IMR-90 (cell line): ENCODE results near the gene DUT. TPM values are rescaled to one million over a fixed set of nuclear protein-coding genes. Genes with fewer than 3 reads are reported as not detected.

ENCODE experiments used
- ATAC-seq: fragments of 200-7000 bp; cut with Tn5 transposase; 2 replicates; pipeline ENCODE4 v1.9.1; 2020; ENCODE audit warnings: low read depth, mild to moderate bottlenecking, moderate library complexity
- BruUV-seq: library from RNA; stranded (reverse); fragments of 400-500 nt; replicated peaks from 2 replicates; lab custom pipeline; 2021; lab: Mats Ljungman, UMichigan
- CTCF ChIA-PET: fragments of 300-600 bp; formaldehyde crosslinking; extraction: SDS; loops from one replicate; lab custom pipeline; 2021; ENCODE audit warnings: antibody characterized with exemption; lab: Yijun Ruan, JAX
- POLR2A ChIA-PET: fragments of 300-600 bp; sonication (Branson Sonifier 250); formaldehyde crosslinking; loops from one replicate; lab custom pipeline; 2022; ENCODE audit warnings: antibody characterized with exemption; ENCODE audit not compliant: unreplicated experiment; lab: Charles Lee
- DNase-seq: peaks from one replicate; pipeline ENCODE4 v3.0.0; 2013
- H2AFZ ChIP-seq: replicated peaks from 2 replicates; pipeline ENCODE3; 2013; ENCODE audit warnings: low read length, mild to moderate bottlenecking; ENCODE audit not compliant: poor library complexity
- H2AK5ac ChIP-seq: 2 replicates; pipeline ENCODE4 v1.6.1; 2013; ENCODE audit warnings: low read depth, low read length, inconsistent platforms
- H2AK9ac ChIP-seq: replicated peaks from 2 replicates; pipeline ENCODE3; 2013; ENCODE audit warnings: mild to moderate bottlenecking, low read depth, low read length, moderate library complexity; ENCODE audit not compliant: poor library complexity
- H2BK120ac ChIP-seq: 2 replicates; pipeline ENCODE4 v1.6.1; 2013; ENCODE audit warnings: low read depth, low read length, inconsistent platforms
- H2BK15ac ChIP-seq: 3 replicates; pipeline ENCODE4 v1.6.1; 2013; ENCODE audit warnings: low read depth, low read length, inconsistent platforms
- H2BK20ac ChIP-seq: 2 replicates; pipeline ENCODE4 v1.6.1; 2013; ENCODE audit warnings: low read depth, mild to moderate bottlenecking, inconsistent platforms, low read length, moderate library complexity
- H2BK5ac ChIP-seq: 2 replicates; pipeline ENCODE4 v1.6.1; 2013; ENCODE audit warnings: mild to moderate bottlenecking, low read depth, low read length, inconsistent platforms; ENCODE audit not compliant: poor library complexity, severe bottlenecking
- H3K14ac ChIP-seq: replicated peaks from 2 replicates; pipeline ENCODE4 v1.6.1; 2013; ENCODE audit warnings: low read depth, low read length, inconsistent platforms
- H3K18ac ChIP-seq: 2 replicates; pipeline ENCODE4 v1.6.1; 2013; ENCODE audit warnings: low read depth, low read length, control low read depth
- H3K23ac ChIP-seq: 2 replicates; pipeline ENCODE4 v1.6.1; 2013; ENCODE audit warnings: low read depth, low read length, inconsistent platforms
- H3K27ac ChIP-seq: 2 replicates; pipeline ENCODE4 v1.5.1; 2013; ENCODE audit warnings: mild to moderate bottlenecking, control low read depth, low read length; ENCODE audit not compliant: insufficient read depth
- H3K27me3 ChIP-seq: 2 replicates; pipeline ENCODE4 v1.6.1; 2013; ENCODE audit warnings: low read length; ENCODE audit not compliant: control insufficient read depth, insufficient read depth
- H3K36me3 ChIP-seq: 2 replicates; pipeline ENCODE4 v1.6.1; 2013; ENCODE audit warnings: low read length, mixed read lengths; ENCODE audit not compliant: control insufficient read depth, insufficient read depth
- H3K4ac ChIP-seq: 2 replicates; pipeline ENCODE4 v1.6.1; 2013; ENCODE audit warnings: low read depth, low read length, inconsistent platforms
- H3K4me1 ChIP-seq: 2 replicates; pipeline ENCODE4 v1.6.1; 2013; ENCODE audit warnings: low read length, mixed read lengths; ENCODE audit not compliant: control insufficient read depth, insufficient read depth
- H3K4me2 ChIP-seq: 2 replicates; pipeline ENCODE4 v1.6.1; 2013; ENCODE audit warnings: low read depth, mild to moderate bottlenecking, control low read depth, low read length, moderate library complexity
- H3K4me3 ChIP-seq: 2 replicates; pipeline ENCODE4 v1.5.1; 2013; ENCODE audit warnings: low read depth, mild to moderate bottlenecking, control low read depth, low read length, moderate library complexity; ENCODE audit not compliant: insufficient read depth
- H3K56ac ChIP-seq: 2 replicates; pipeline ENCODE4 v1.6.1; 2013; ENCODE audit warnings: low read length, inconsistent platforms; ENCODE audit not compliant: insufficient read depth; ENCODE audit errors: extremely low read depth
- H3K79me1 ChIP-seq, 2 experiments: 2 replicates each; pipeline ENCODE4 v1.6.1; 2013; ENCODE audit warnings: low read length in 2 of 2, inconsistent platforms in 1 of 2, low read depth in 1 of 2
- H3K9ac ChIP-seq: 2 replicates; pipeline ENCODE4 v1.6.1; 2013; ENCODE audit warnings: low read depth, low read length, control low read depth
- H3K9me1 ChIP-seq: 2 replicates; pipeline ENCODE4 v1.6.1; 2013; ENCODE audit warnings: low read length, inconsistent platforms; ENCODE audit not compliant: insufficient read depth
- H3K9me3 ChIP-seq: 2 replicates; pipeline ENCODE4 v1.6.1; 2013; ENCODE audit warnings: low read length; ENCODE audit not compliant: control insufficient read depth, insufficient read depth
- H4K20me1 ChIP-seq: 2 replicates; pipeline ENCODE4 v1.6.1; 2013; ENCODE audit warnings: low read length, inconsistent platforms; ENCODE audit not compliant: insufficient read depth
- H4K5ac ChIP-seq: 2 replicates; pipeline ENCODE4 v1.6.1; 2013; ENCODE audit warnings: mild to moderate bottlenecking, low read depth, low read length, control low read depth
- H4K8ac ChIP-seq, 2 experiments: 2 replicates each; pipeline ENCODE4 v1.6.1; 2013; ENCODE audit warnings: low read depth in 2 of 2, low read length in 2 of 2, control low read depth in 1 of 2, inconsistent platforms in 1 of 2
- H4K91ac ChIP-seq: 2 replicates; pipeline ENCODE4 v1.6.1; 2013; ENCODE audit warnings: low read depth, low read length, inconsistent platforms; ENCODE audit not compliant: insufficient read depth
- BHLHE40 ChIP-seq: fragments of 150-350 bp; IDR thresholded peaks from 2 replicates; pipeline ENCODE4 v1.6.1; 2016; ENCODE audit warnings: mild to moderate bottlenecking, low read depth, low read length
- CEBPB ChIP-seq: IDR thresholded peaks from 2 replicates; pipeline ENCODE4 v1.6.1; 2012; ENCODE audit warnings: low read depth, low read length, improper control_type of control experiment
- CTCF ChIP-seq: conservative IDR thresholded peaks from 2 replicates; pipeline ENCODE4 v1.5.1; 2012; ENCODE audit warnings: mild to moderate bottlenecking, low read depth, low read length, improper control_type of control experiment
- ELK1 ChIP-seq: fragments of 150-350 bp; IDR thresholded peaks from 2 replicates; pipeline ENCODE4 v1.6.1; 2016; ENCODE audit warnings: low read depth, mild to moderate bottlenecking, low read length, moderate library complexity, borderline replicate concordance
- MAFK ChIP-seq: IDR thresholded peaks from 2 replicates; pipeline ENCODE4 v1.6.1; 2012; ENCODE audit warnings: low read depth, low read length, improper control_type of control experiment
- MAZ ChIP-seq: IDR thresholded peaks from 2 replicates; pipeline ENCODE4 v1.6.1; 2012; ENCODE audit warnings: low read depth, mild to moderate bottlenecking, low read length, improper control_type of control experiment, moderate library complexity, borderline replicate concordance
- MXI1 ChIP-seq: IDR thresholded peaks from 2 replicates; pipeline ENCODE4 v1.6.1; 2012; ENCODE audit warnings: low read depth, mild to moderate bottlenecking, low read length, moderate library complexity, borderline replicate concordance
- NFE2L2 ChIP-seq: fragments of 150-350 bp; IDR thresholded peaks from 2 replicates; pipeline ENCODE4 v1.6.1; 2016; ENCODE audit warnings: low read depth, mild to moderate bottlenecking, low read length
- POLR2A ChIP-seq: IDR thresholded peaks from 2 replicates; pipeline ENCODE4 v1.6.1; 2012; ENCODE audit warnings: mild to moderate bottlenecking, low read depth, low read length
- RAD21 ChIP-seq: IDR thresholded peaks from 2 replicates; pipeline ENCODE4 v1.6.1; 2012; ENCODE audit warnings: low read length, improper control_type of control experiment
- RCOR1 ChIP-seq: IDR thresholded peaks from 2 replicates; pipeline ENCODE4 v1.6.1; 2012; ENCODE audit warnings: mild to moderate bottlenecking, low read length, improper control_type of control experiment; ENCODE audit not compliant: insufficient replicate concordance
- RFX5 ChIP-seq: IDR thresholded peaks from 2 replicates; pipeline ENCODE4 v1.8.0; 2012; ENCODE audit warnings: low read depth, mild to moderate bottlenecking, low read length, moderate library complexity
- WGBS, 2 experiments: methylation state at CpG; one replicate each; pipeline versions ENCODE4 v1.1.5 to v1.1.7; 2013; ENCODE audit warnings: missing lambda C conversion rate in 2 of 2; ENCODE audit not compliant: insufficient read length in 1 of 2; ENCODE audit errors: extremely low coverage in 2 of 2; 5-methylcytosine and 5-hydroxymethylcytosine counted together
- dilution Hi-C: fragments of 300-500 bp; cut with HindIII; formaldehyde crosslinking; loops from one replicate; pipeline ENCODE4 v1.14.3; 2018; ENCODE audit warnings: low sequenced_read_pairs; ENCODE audit not compliant: unreplicated experiment
- in situ Hi-C: fragments of 300-500 bp; cut with MboI; formaldehyde crosslinking; loops from 3 replicates; pipeline ENCODE4 v1.14.3; 2019; ENCODE audit warnings: low sequenced_read_pairs, inconsistent platforms, mixed read lengths
- intact Hi-C: fragments of 100-400 bp; cut with micrococcal nuclease; formaldehyde crosslinking; loops from 2 replicates; pipeline ENCODE4 v1.10.0; 2022
- polyA plus RNA-seq, 3 experiments: library from polyadenylated mRNA; depleted of rRNA; stranded (reverse); fragments of >200 nt; gene quantifications; 2 replicates each; pipeline ENCODE4 v1.2.3, GENCODE V29; 2012; ENCODE audit warnings: low replicate concordance in 1 of 3
- total RNA-seq: library from RNA; depleted of rRNA; stranded (reverse); fragments of >200 nt; gene quantifications from 2 replicates; pipeline ENCODE4 v1.2.3, GENCODE V29; 2012

DUT gene
- total and polyA plus RNA-seq, 2 of the 4 experiments (the other 2 are of a cell fraction): 18.8 to 36.4 TPM

GRCh38 chr15:48381861-48382260, 50.6 kb downstream of the DUT start:
- DNase-seq (no peak), ATAC-seq (no peak)
- no peaks in the 10 kb centered on the region for H3K9me3 ChIP-seq
- CTCF ChIA-PET: no interaction called here
- no TSS peak for BruUV-seq
- H3K23ac ChIP-seq: no peak overlapping the region
- no peak overlapping the region for H3K4me2 ChIP-seq
- H4K5ac ChIP-seq: no peak overlapping the region
- H2BK20ac ChIP-seq: no peak overlapping the region
- no peak overlapping the region for H2BK15ac ChIP-seq
- H4K91ac ChIP-seq: no peak overlapping the region
- no peaks in the 10 kb centered on the region for H3K27me3 ChIP-seq
- no peak overlapping the region for H2AK5ac ChIP-seq
- H2AFZ ChIP-seq: no peak overlapping the region
- H3K56ac ChIP-seq: no peak overlapping the region
- dilution Hi-C loops: no loop called here
- no peak overlapping the region for H3K14ac ChIP-seq
- H2BK120ac ChIP-seq: no peak overlapping the region
- intact Hi-C loops: no loop called here
- H4K8ac ChIP-seq: no peak overlapping the region
- TF ChIP-seq BHLHE40 (no peak), RAD21 (no peak), CTCF (no peak), CEBPB (no peak), NFE2L2 (no peak), MAZ (no peak), MXI1 (no peak), RCOR1 (no peak), ELK1 (no peak), RFX5 (no peak), MAFK (no peak), POLR2A (no peak)
- H4K20me1 ChIP-seq: no peaks in the 10 kb centered on the region
- no peak overlapping the region for H2BK5ac ChIP-seq
- in situ Hi-C loops: no loop called here
- no peak overlapping the region for H3K18ac ChIP-seq
- no peaks in the 10 kb centered on the region for H3K79me1 ChIP-seq
- no peak overlapping the region for H3K27ac ChIP-seq
- peaks cover 5% of the 10 kb centered on the region; the same call in 1 of the 2 replicates for H3K9me1 ChIP-seq
- no peak overlapping the region for H3K9ac ChIP-seq
- H3K36me3 ChIP-seq: no peaks in the 10 kb centered on the region
- H3K4me1 ChIP-seq: peaks cover 7% of the 10 kb centered on the region
- H3K4me3 ChIP-seq: no peak overlapping the region
- no peak overlapping the region for H3K4ac ChIP-seq
- no peak overlapping the region for H2AK9ac ChIP-seq
- no CpG with 5 or more reads among the region's 4 CpGs for WGBS, 2 experiments
- POLR2A ChIA-PET: no interaction called here
